Neuronal stem cell (in vitro differentiated cells): ENCODE measurements around the gene TSHZ1.

Source experiments
- DNase-seq: peaks from one replicate; pipeline ENCODE4 v3.0.0-alpha.2; 2013; ENCODE audit warnings: low spot score
- H2AFZ ChIP-seq: one replicate; pipeline ENCODE4 v1.6.1; 2013; ENCODE audit warnings: mild to moderate bottlenecking, low read length, inconsistent platforms
- H2AK5ac ChIP-seq: 2 replicates; pipeline ENCODE4 v1.6.1; 2013; ENCODE audit warnings: low read depth, mild to moderate bottlenecking, inconsistent platforms, low read length, moderate library complexity, mixed read lengths
- H2BK120ac ChIP-seq: 2 replicates; pipeline ENCODE4 v1.6.1; 2013; ENCODE audit warnings: low read depth, mild to moderate bottlenecking, inconsistent platforms, low read length, moderate library complexity, mixed read lengths
- H2BK12ac ChIP-seq: one replicate; pipeline ENCODE4 v1.6.1; 2013; ENCODE audit warnings: low read length, inconsistent platforms
- H2BK15ac ChIP-seq: 2 replicates; pipeline ENCODE4 v1.6.1; 2013; ENCODE audit warnings: mild to moderate bottlenecking, low read length, inconsistent platforms, mixed read lengths
- H2BK5ac ChIP-seq: one replicate; pipeline ENCODE4 v1.6.1; 2013; ENCODE audit warnings: inconsistent platforms, mild to moderate bottlenecking, low read length, moderate library complexity
- H3K14ac ChIP-seq: one replicate; pipeline ENCODE4 v1.6.1; 2013; ENCODE audit warnings: low read length, inconsistent platforms
- H3K18ac ChIP-seq: 2 replicates; pipeline ENCODE4 v1.6.1; 2013; ENCODE audit warnings: low read length, inconsistent platforms
- H3K23ac ChIP-seq: 2 replicates; pipeline ENCODE4 v1.6.1; 2013; ENCODE audit warnings: low read depth, mild to moderate bottlenecking, mixed read lengths, low read length, inconsistent platforms; ENCODE audit not compliant: poor library complexity
- H3K27ac ChIP-seq: replicated peaks from 3 replicates; pipeline ENCODE4 v1.5.1; 2013; ENCODE audit warnings: low read length, inconsistent platforms
- H3K27me3 ChIP-seq, 3 experiments: 2 replicates each; pipeline ENCODE4 v1.6.1; 2013; ENCODE audit warnings: low read length in 3 of 3, mild to moderate bottlenecking in 2 of 3, inconsistent platforms in 1 of 3, low read depth in 1 of 3, mixed read lengths in 1 of 3, moderate library complexity in 1 of 3; ENCODE audit not compliant: control insufficient read depth in 3 of 3, insufficient read depth in 3 of 3
- H3K36me3 ChIP-seq, 2 donors: replicated peaks in 1 of 2; 2 replicates each; pipeline ENCODE4 v1.6.1; 2013; ENCODE audit warnings: low read length in 2 of 2; ENCODE audit not compliant: control insufficient read depth in 2 of 2, insufficient read depth in 2 of 2
- H3K4ac ChIP-seq: 2 replicates; pipeline ENCODE4 v1.6.1; 2013; ENCODE audit warnings: inconsistent platforms, mild to moderate bottlenecking, low read length, moderate library complexity
- H3K4me1 ChIP-seq, 2 donors: 1 replicate in 1 of 2; 2 replicates in 1 of 2; pipeline ENCODE4 v1.6.1; 2013; ENCODE audit warnings: low read length in 2 of 2, low read depth in 1 of 2; ENCODE audit not compliant: control insufficient read depth in 2 of 2, insufficient read depth in 1 of 2
- H3K4me2 ChIP-seq: one replicate; pipeline ENCODE4 v1.6.1; 2013; ENCODE audit warnings: mild to moderate bottlenecking, low read length, inconsistent platforms; ENCODE audit not compliant: insufficient read depth, poor library complexity, severe bottlenecking
- H3K4me3 ChIP-seq, 2 donors: 2 replicates each; pipeline ENCODE4 v1.5.1; 2013; ENCODE audit warnings: low read length in 2 of 2, mild to moderate bottlenecking in 2 of 2, inconsistent platforms in 1 of 2, moderate library complexity in 1 of 2
- H3K79me1 ChIP-seq: one replicate; pipeline ENCODE4 v1.6.1; 2013; ENCODE audit warnings: low read depth, mild to moderate bottlenecking, inconsistent platforms, low read length, moderate library complexity
- H3K9ac ChIP-seq: one replicate; pipeline ENCODE4 v1.6.1; 2013; ENCODE audit warnings: mild to moderate bottlenecking, low read depth, low read length, inconsistent platforms; ENCODE audit not compliant: poor library complexity
- H3K9me3 ChIP-seq, 2 donors: replicated peaks in 1 of 2; 2 replicates each; pipeline versions ENCODE3 to v1.6.1; 2013; ENCODE audit warnings: low read length in 2 of 2, mild to moderate bottlenecking in 2 of 2, inconsistent platforms in 1 of 2, low read depth in 1 of 2, mixed read lengths in 1 of 2, moderate library complexity in 1 of 2; ENCODE audit not compliant: control insufficient read depth in 2 of 2, insufficient read depth in 1 of 2
- H4K8ac ChIP-seq: one replicate; pipeline ENCODE4 v1.6.1; 2013; ENCODE audit warnings: low read depth, mild to moderate bottlenecking, inconsistent platforms, low read length, moderate library complexity
- H4K91ac ChIP-seq: one replicate; pipeline ENCODE4 v1.6.1; 2013; ENCODE audit warnings: low read length, low read depth, mild to moderate bottlenecking, inconsistent platforms; ENCODE audit not compliant: poor library complexity
- WGBS, 2 donors: extraction: QIAGEN DNeasy Blood & Tissue Kit; methylation state at CpG; one replicate each; pipeline ENCODE4 v1.1.7; 2013; ENCODE audit warnings: missing lambda C conversion rate in 2 of 2, mixed read lengths in 1 of 2; ENCODE audit not compliant: insufficient read length in 2 of 2, insufficient replicate concordance in 1 of 2; ENCODE audit errors: extremely low coverage in 2 of 2; 5-methylcytosine and 5-hydroxymethylcytosine counted together

Gene TSHZ1

DNA sequence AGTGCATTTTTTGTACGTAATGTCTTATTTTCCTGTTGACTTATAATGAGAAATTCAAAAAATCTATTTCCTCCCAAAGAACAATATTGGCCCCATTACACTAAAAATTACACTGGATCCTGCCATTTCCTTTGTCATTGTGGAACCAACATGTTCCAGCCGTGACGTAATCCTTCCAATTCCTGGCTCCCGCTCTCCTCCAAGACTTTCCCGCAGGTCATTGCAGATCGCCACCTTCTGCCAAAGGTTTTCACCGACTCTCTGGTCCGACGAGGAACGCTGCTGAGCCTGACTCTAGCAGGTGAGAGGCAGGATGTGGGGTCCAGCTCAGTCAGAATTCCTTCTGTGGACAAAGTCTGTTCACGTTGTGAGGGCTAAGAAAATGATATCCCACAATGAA lies 39.7 kb upstream of the TSHZ1 start:
- H2BK15ac ChIP-seq: no peak overlapping the region
- H3K4me2 ChIP-seq: no peak overlapping the region
- H3K4me1 ChIP-seq: peaks cover 0 to 8% of the 10 kb centered on the region in 2 donors
- no CpG with 5 or more reads among the region's 11 CpGs for WGBS, 2 donors
- H3K23ac ChIP-seq: no peak overlapping the region
- H2BK12ac ChIP-seq: no peak overlapping the region
- H3K4ac ChIP-seq: no peak overlapping the region
- no peak overlapping the region for H3K18ac ChIP-seq
- H2AFZ ChIP-seq: no peak overlapping the region
- peaks cover 0 to 15% (median 0%) of the 10 kb centered on the region in 3 experiments for H3K27me3 ChIP-seq
- H2BK5ac ChIP-seq: no peak overlapping the region
- no peak overlapping the region for H4K8ac ChIP-seq
- H3K79me1 ChIP-seq: no peaks in the 10 kb centered on the region
- H2BK120ac ChIP-seq: no peak overlapping the region
- no peak overlapping the region for H3K27ac ChIP-seq
- no peaks in the 10 kb centered on the region for H3K9me3 ChIP-seq
- H4K91ac ChIP-seq: no peak overlapping the region
- no peak for DNase-seq
- no peak overlapping the region for H3K4me3 ChIP-seq
- no peak overlapping the region for H2AK5ac ChIP-seq
- H3K9ac ChIP-seq: no peak overlapping the region
- no peaks in the 10 kb centered on the region for H3K36me3 ChIP-seq
- H3K14ac ChIP-seq: no peak overlapping the region

DNA sequence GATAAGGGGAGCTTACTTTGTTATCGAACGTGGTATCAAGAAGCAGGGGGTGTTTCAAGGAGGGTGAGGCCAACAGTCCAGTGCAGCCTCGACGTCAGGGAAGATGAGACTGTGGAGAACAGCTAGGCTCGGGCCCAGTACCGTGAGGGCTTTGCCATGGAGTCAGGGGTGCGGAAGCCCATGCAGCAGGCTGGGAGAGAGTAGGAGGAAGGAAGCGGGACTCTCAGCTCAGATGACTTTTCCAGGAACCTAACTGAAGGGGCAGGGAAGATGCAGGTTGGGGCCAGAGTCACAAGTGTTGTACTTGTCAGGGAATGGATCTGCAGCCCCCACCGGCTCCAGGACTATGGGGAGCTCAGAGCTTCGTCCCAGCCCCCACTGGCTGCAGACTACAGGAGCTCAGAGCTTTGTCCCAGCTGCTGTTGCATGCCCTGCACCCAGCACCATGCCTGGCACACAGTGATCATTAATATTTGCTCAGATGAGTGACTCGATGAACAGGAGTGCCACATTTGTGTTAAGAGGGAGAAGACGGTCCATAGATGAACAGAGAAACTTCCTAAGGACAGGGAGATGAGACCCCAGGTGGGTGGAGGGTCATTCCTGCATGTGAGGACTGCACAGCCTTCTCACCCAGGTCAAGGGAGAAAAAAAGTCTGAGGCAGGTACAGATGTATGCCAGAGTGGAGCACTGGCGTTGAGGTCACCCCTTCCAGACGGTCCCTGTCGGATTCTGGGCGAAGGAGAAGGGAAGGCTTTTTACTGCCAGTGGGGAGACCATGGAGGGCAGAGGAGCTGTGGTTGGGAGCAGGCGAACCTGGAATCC lies 38.1 kb upstream of the TSHZ1 start:
- Histone ChIP-seq H3K4me3 (no peak overlapping the region), H3K9ac (peak overlapping the region; percentile 47), H2BK5ac (no peak overlapping the region), H4K8ac (no peak overlapping the region), H2BK12ac (peak overlapping the region; percentile 67), H3K23ac (no peak overlapping the region), H3K14ac (no peak overlapping the region), H2AK5ac (no peak overlapping the region), H3K79me1 (no peaks in the 10 kb centered on the region), H2BK120ac (no peak overlapping the region), H4K91ac (no peak overlapping the region), H3K36me3 (no peaks in the 10 kb centered on the region), H3K4ac (no peak overlapping the region), H3K9me3 (no peaks in the 10 kb centered on the region), H3K18ac (peak overlapping the region; percentile 87), H3K4me2 (no peak overlapping the region), H2AFZ (no peak overlapping the region), H3K27ac (no peak overlapping the region), H3K4me1 (peaks cover 0 to 8% of the 10 kb centered on the region in 2 donors), H2BK15ac (no peak overlapping the region), H3K27me3 (peaks cover 0 to 15% (median 0%) of the 10 kb centered on the region in 3 experiments)
- DNase-seq: no peak
- WGBS, 2 donors: no CpG with 5 or more reads among the region's 17 CpGs

DNA sequence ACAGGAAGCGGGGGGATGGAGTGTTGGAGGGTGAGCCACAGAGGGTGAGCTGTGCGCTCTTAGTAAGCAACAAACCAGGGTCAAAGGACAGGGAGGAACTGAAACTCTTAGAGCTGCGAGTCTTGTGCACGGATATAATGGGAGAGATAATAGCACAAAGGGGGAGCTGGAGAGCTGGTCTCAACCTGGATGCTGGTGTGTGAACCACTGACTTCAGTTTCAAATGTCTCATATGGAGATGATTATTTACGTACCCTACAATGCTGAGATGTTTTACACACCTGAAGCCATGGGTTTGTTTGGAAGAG lies 37.5 kb upstream of the TSHZ1 start:
- Histone ChIP-seq H3K27me3 (peaks cover 0 to 15% (median 0%) of the 10 kb centered on the region in 3 experiments), H2BK15ac (no peak overlapping the region), H4K8ac (no peak overlapping the region), H3K9me3 (no peaks in the 10 kb centered on the region), H3K4ac (no peak overlapping the region), H3K23ac (no peak overlapping the region), H3K4me2 (no peak overlapping the region), H3K18ac (peak overlapping the region; percentile 87), H3K4me1 (peaks cover 0 to 8% of the 10 kb centered on the region in 2 donors), H2BK12ac (no peak overlapping the region), H4K91ac (no peak overlapping the region), H3K4me3 (no peak overlapping the region), H2BK5ac (no peak overlapping the region), H2AK5ac (no peak overlapping the region), H3K36me3 (no peaks in the 10 kb centered on the region), H3K27ac (no peak overlapping the region), H2BK120ac (no peak overlapping the region), H3K14ac (no peak overlapping the region), H3K79me1 (no peaks in the 10 kb centered on the region), H2AFZ (no peak overlapping the region), H3K9ac (no peak overlapping the region)
- no CpG with 5 or more reads among the region's 5 CpGs for WGBS, 2 donors
- DNase-seq: no peak

DNA sequence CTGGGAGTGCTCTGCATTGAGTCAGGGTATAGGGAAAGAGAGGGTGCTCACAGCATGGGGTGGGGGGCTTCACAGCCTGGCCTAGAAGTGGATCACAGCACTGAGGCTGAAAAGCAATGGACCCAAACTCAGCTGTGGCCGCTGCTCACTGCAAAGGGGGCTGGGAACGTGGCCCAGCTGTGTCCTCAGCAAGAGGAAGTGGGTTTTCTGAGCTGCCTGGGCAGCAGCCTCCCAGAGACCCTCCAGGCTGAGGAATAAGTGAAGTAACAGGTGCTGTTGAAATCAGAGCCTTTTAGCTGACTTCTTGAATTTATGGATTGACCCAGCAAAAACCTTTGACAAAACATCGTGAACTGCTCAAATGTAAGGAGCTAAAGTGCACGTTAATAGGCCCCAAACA lies 36.9 kb upstream of the TSHZ1 start:
- Histone ChIP-seq H3K27me3 (peaks cover 0 to 15% (median 0%) of the 10 kb centered on the region in 3 experiments), H4K91ac (no peak overlapping the region), H3K36me3 (no peaks in the 10 kb centered on the region), H3K14ac (no peak overlapping the region), H3K23ac (no peak overlapping the region), H2BK15ac (no peak overlapping the region), H2AK5ac (peak overlapping the region; percentile 82), H3K9ac (no peak overlapping the region), H2BK12ac (no peak overlapping the region), H3K4me2 (no peak overlapping the region), H3K9me3 (no peaks in the 10 kb centered on the region), H3K4me1 (peaks cover 0 to 8% of the 10 kb centered on the region in 2 donors), H4K8ac (no peak overlapping the region), H2BK120ac (peak overlapping the region; percentile 38), H3K79me1 (no peaks in the 10 kb centered on the region), H2BK5ac (no peak overlapping the region), H3K18ac (peak overlapping the region; percentile 48), H3K4me3 (no peak overlapping the region), H2AFZ (no peak overlapping the region), H3K4ac (no peak overlapping the region), H3K27ac (no peak overlapping the region)
- WGBS, 2 donors: no CpG with 5 or more reads among the region's 4 CpGs
- no peak for DNase-seq
